H1 (cell line): ENCODE results near the gene RPP25L. TPM values are rescaled to one million over a fixed set of nuclear protein-coding genes. Genes with fewer than 3 reads are reported as not detected.
A peak's percentile ranks its signal among the peaks of the same experiment; 100 is the strongest.

Source experiments
- CTCF ChIA-PET: fragments of 300-600 bp; sonication (Branson Sonifier 250); formaldehyde crosslinking; loops from one replicate; lab custom pipeline; 2021; ENCODE audit not compliant: partially characterized antibody; lab: Charles Lee
- POLR2A ChIA-PET: fragments of 300-600 bp; sonication (Branson Sonifier 250); formaldehyde crosslinking; loops from one replicate; lab custom pipeline; 2021; ENCODE audit warnings: inconsistent platforms; ENCODE audit not compliant: partially characterized antibody; lab: Charles Lee
- DNase-seq, 2 experiments: peaks; one replicate each; pipeline versions ENCODE4 v3.0.0 to v3.0.0-alpha.2; 2010 to 2022; ENCODE audit warnings: low spot score in 2 of 2, low read depth in 1 of 2, mixed read lengths in 1 of 2
- FAIRE-seq: peaks from 2 replicates; lab custom pipeline; 2011; peaks lifted over from hg19 to GRCh38; lab: Jason Lieb, UNC
- H2AFZ ChIP-seq: 2 replicates; pipeline ENCODE4 v1.8.1; 2012; ENCODE audit warnings: low read length, inconsistent platforms
- H2AK5ac ChIP-seq: 2 replicates; pipeline ENCODE4 v1.6.1; 2013; ENCODE audit warnings: low read depth, low read length
- H2BK120ac ChIP-seq: replicated peaks from 2 replicates; pipeline ENCODE3; 2013; ENCODE audit warnings: low read depth, low read length, inconsistent platforms
- H2BK12ac ChIP-seq: 2 replicates; pipeline ENCODE4 v1.6.1; 2013; ENCODE audit warnings: low read depth, low read length
- H2BK15ac ChIP-seq: 2 replicates; pipeline ENCODE4 v1.6.1; 2013; ENCODE audit warnings: low read length
- H2BK20ac ChIP-seq: 2 replicates; pipeline ENCODE4 v1.6.1; 2013; ENCODE audit warnings: low read length
- H2BK5ac ChIP-seq: 2 replicates; pipeline ENCODE4 v1.6.1; 2013; ENCODE audit warnings: low read depth, low read length
- H3K14ac ChIP-seq: 2 replicates; pipeline ENCODE4 v1.6.1; 2013; ENCODE audit warnings: inconsistent platforms; ENCODE audit not compliant: insufficient read length
- H3K18ac ChIP-seq: 2 replicates; pipeline ENCODE4 v1.6.1; 2013; ENCODE audit warnings: low read length; ENCODE audit errors: extremely low read depth
- H3K23ac ChIP-seq: 2 replicates; pipeline ENCODE4 v1.6.1; 2013; ENCODE audit warnings: inconsistent platforms; ENCODE audit not compliant: insufficient read length
- H3K23me2 ChIP-seq: 2 replicates; pipeline ENCODE4 v1.6.1; 2013; ENCODE audit warnings: low read depth, low read length
- H3K27ac ChIP-seq: 2 replicates; pipeline ENCODE4 v1.6.1; 2011; ENCODE audit warnings: low read depth, low read length, inconsistent platforms
- H3K27me3 ChIP-seq, 4 experiments: replicated peaks in 1 of 4; 1 replicate in 1 of 4; 2 replicates in 3 of 4; pipeline versions ENCODE4 v1.6.1 to v1.8.1; 2011 to 2013; ENCODE audit warnings: low read length in 3 of 4, mild to moderate bottlenecking in 3 of 4, inconsistent platforms in 2 of 4, mixed read lengths in 2 of 4, moderate library complexity in 1 of 4; ENCODE audit not compliant: control insufficient read depth in 3 of 4, insufficient read depth in 3 of 4; ENCODE audit errors: extremely low read depth in 1 of 4
- H3K36me3 ChIP-seq, 4 experiments: 2 replicates each; pipeline versions ENCODE4 v1.6.1 to v1.8.1; 2011 to 2013; ENCODE audit warnings: mild to moderate bottlenecking in 4 of 4, low read length in 3 of 4, moderate library complexity in 2 of 4, control low read depth in 1 of 4, inconsistent platforms in 1 of 4; ENCODE audit not compliant: insufficient read depth in 4 of 4, control insufficient read depth in 2 of 4
- H3K4ac ChIP-seq: replicated peaks from 2 replicates; pipeline ENCODE3; 2013; ENCODE audit warnings: low read length, low read depth, mixed read lengths, inconsistent platforms; ENCODE audit not compliant: insufficient read length
- H3K4me1 ChIP-seq, 4 experiments: replicated peaks in 1 of 4; 1 replicate in 1 of 4; 2 replicates in 3 of 4; pipeline versions ENCODE4 v1.6.1 to v1.8.1; 2011 to 2013; ENCODE audit warnings: low read length in 3 of 4, inconsistent platforms in 2 of 4, mixed read lengths in 1 of 4; ENCODE audit not compliant: insufficient read depth in 4 of 4, control insufficient read depth in 3 of 4
- H3K4me2 ChIP-seq, 2 experiments: 2 replicates each; pipeline versions ENCODE4 v1.6.1 to v1.8.1; 2011 to 2013; ENCODE audit warnings: low read depth in 2 of 2, low read length in 2 of 2, control low read depth in 1 of 2, inconsistent platforms in 1 of 2, mild to moderate bottlenecking in 1 of 2; ENCODE audit not compliant: insufficient read depth in 1 of 2
- H3K4me3 ChIP-seq, 4 experiments: fragments of 200-600, 300-600 bp in 1 of 4; sonication (generic), shearing (Covaris generic), sonication (Bioruptor Twin) in 1 of 4; 2 replicates each; pipeline versions ENCODE4 v1.5.1 to v1.8.1; 2011 to 2016; ENCODE audit warnings: low read length in 4 of 4, low read depth in 3 of 4, control low read depth in 2 of 4, inconsistent platforms in 2 of 4, mild to moderate bottlenecking in 2 of 4, mixed read lengths in 1 of 4, moderate library complexity in 1 of 4; ENCODE audit not compliant: insufficient read depth in 2 of 4; ENCODE audit errors: extremely low read depth in 1 of 4
- H3K56ac ChIP-seq: replicated peaks from 2 replicates; pipeline ENCODE3; 2013; ENCODE audit warnings: low read depth, mild to moderate bottlenecking, mixed read lengths, low read length, inconsistent platforms; ENCODE audit not compliant: insufficient read length
- H3K79me1 ChIP-seq: 2 replicates; pipeline ENCODE4 v1.6.1; 2013; ENCODE audit warnings: low read depth, low read length, control low read depth
- H3K79me2 ChIP-seq, 2 experiments: 2 replicates each; pipeline versions ENCODE4 v1.6.1 to v1.8.1; 2012 to 2013; ENCODE audit warnings: low read length in 2 of 2, mild to moderate bottlenecking in 2 of 2, inconsistent platforms in 1 of 2; ENCODE audit not compliant: insufficient read depth in 2 of 2, control insufficient read depth in 1 of 2
- H3K9ac ChIP-seq, 4 experiments: replicated peaks in 1 of 4; 1 replicate in 1 of 4; 2 replicates in 3 of 4; pipeline versions ENCODE4 v1.6.1 to v1.8.1; 2011 to 2013; ENCODE audit warnings: low read depth in 3 of 4, low read length in 3 of 4, control low read depth in 2 of 4, mild to moderate bottlenecking in 2 of 4, moderate library complexity in 2 of 4, inconsistent platforms in 1 of 4; ENCODE audit errors: extremely low read depth in 1 of 4
- H3K9me3 ChIP-seq, 2 experiments: 2 replicates each; pipeline versions ENCODE4 v1.6.1 to v1.8.1; 2012 to 2013; ENCODE audit warnings: mild to moderate bottlenecking in 2 of 2, moderate library complexity in 2 of 2, control low read depth in 1 of 2, inconsistent platforms in 1 of 2, low read depth in 1 of 2, low read length in 1 of 2, mixed read lengths in 1 of 2; ENCODE audit not compliant: insufficient read depth in 2 of 2
- H4K20me1 ChIP-seq, 2 experiments: replicated peaks in 1 of 2; 2 replicates each; pipeline versions ENCODE3 to v1.8.1; 2011 to 2013; ENCODE audit warnings: inconsistent platforms in 2 of 2, low read length in 2 of 2, mild to moderate bottlenecking in 1 of 2; ENCODE audit not compliant: insufficient read depth in 2 of 2, control insufficient read depth in 1 of 2
- H4K5ac ChIP-seq: 2 replicates; pipeline ENCODE4 v1.6.1; 2013; ENCODE audit warnings: low read length, low read depth, mixed read lengths, inconsistent platforms; ENCODE audit not compliant: insufficient read length
- H4K8ac ChIP-seq: 2 replicates; pipeline ENCODE4 v1.8.0; 2013; ENCODE audit warnings: mild to moderate bottlenecking, moderate library complexity, low read length, inconsistent platforms; ENCODE audit not compliant: insufficient read depth; ENCODE audit errors: extremely low read depth
- H4K91ac ChIP-seq: replicated peaks from 2 replicates; pipeline ENCODE3; 2013; ENCODE audit warnings: low read length, mixed read lengths, inconsistent platforms; ENCODE audit not compliant: insufficient read length
- EZH2 ChIP-seq: fragments of 200-600 bp; sonication (generic); IDR thresholded peaks from 2 replicates; pipeline ENCODE4 v1.7.1; 2012; ENCODE audit warnings: low read depth, mild to moderate bottlenecking, moderate library complexity, low read length, inconsistent platforms; ENCODE audit not compliant: severe bottlenecking
- POLR2AphosphoS5 ChIP-seq: IDR thresholded peaks from 2 replicates; pipeline ENCODE4 v1.6.1; 2011; ENCODE audit warnings: low read depth, low read length
- WGBS, 2 experiments: shearing (Covaris generic) in 1 of 2; methylation state at CpG; one replicate each; pipeline versions ENCODE4 v1.1.6 to v1.1.7; 2013 to 2015; ENCODE audit warnings: low lambda C conversion rate in 2 of 2, mixed read lengths in 2 of 2, inconsistent platforms in 1 of 2, low coverage in 1 of 2, missing lambda C conversion rate in 1 of 2; ENCODE audit not compliant: insufficient replicate concordance in 2 of 2, insufficient coverage in 1 of 2, insufficient read length in 1 of 2; ENCODE audit errors: extremely low coverage in 1 of 2, missing lambda C conversion rate in 1 of 2; 5-methylcytosine and 5-hydroxymethylcytosine counted together
- polyA plus RNA-seq, 7 experiments: library from polyadenylated mRNA; depleted of rRNA in 3 of 7; stranded (reverse) in 5 of 7; unstranded in 2 of 7; fragments of >200 nt in 5 of 7; fragments of 200-250 nt in 2 of 7; gene quantifications; 1 replicate in 5 of 7; 2 replicates in 1 of 7; 4 replicates in 1 of 7; pipeline versions ENCODE4 v1.2.1 to v1.2.3, GENCODE V29; 2011 to 2013; ENCODE audit warnings: missing spikeins in 2 of 7, mixed read lengths in 2 of 7
- total RNA-seq: library from RNA; stranded (reverse); fragmentation: NEBNext Ultra II Directional; extraction: Animal tissue kit (Norgen Biotek cat#: 25700); gene quantifications from 2 replicates; pipeline ENCODE4 v1.2.1, GENCODE V29; 2021

Gene RPP25L
- total and polyA plus RNA-seq, 2 of the 8 experiments (the other 6 are each of a cell fraction or from before 2014, with no cell fraction given): 21.6 to 75.0 TPM

DNA sequence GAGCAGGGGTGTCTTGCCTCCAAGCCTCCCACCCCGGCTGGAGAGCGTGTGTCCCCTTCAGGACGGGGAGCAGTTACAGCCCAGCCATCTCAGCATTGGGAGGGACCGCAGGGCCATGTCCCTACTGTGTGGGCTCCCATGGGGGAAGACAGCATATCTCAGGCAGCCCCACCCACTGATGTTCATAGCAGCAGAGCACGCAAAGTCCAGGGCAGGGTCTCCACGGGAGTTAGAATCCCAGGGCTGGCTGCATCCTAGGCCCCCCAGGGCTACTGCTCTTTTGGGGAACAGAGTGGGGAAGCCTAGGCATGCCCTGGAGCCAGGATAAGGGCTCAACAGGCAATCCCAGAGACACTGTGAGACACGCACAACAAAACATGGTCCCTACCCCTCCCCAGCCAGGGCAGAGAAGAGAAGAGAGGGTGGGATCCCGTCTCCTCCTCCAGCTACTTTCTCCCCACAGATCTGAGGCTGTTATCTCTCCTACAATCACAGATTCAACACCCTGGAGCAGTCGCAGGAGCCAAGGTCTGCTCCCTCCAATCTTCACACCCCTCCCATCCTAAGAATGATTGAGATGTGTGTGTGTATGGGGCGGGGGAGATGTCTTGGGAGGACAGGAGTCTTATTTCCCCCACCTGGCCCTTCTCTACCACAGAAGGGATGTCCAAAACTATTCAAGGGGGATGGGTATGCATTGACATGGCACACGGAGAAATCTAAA is 25.8 kb downstream of the RPP25L start:
- Histone ChIP-seq H3K4me3 (peak overlapping the region in 1 of 4 experiments; percentile 10; a peak in 1 of 8 replicates), H3K79me1 (no peaks in the 10 kb centered on the region), H4K5ac (no peak overlapping the region), H3K27ac (no peak overlapping the region), H3K36me3 (peaks cover 0 to 9% (median 0%) of the 10 kb centered on the region in 4 experiments; a peak in 1 of 8 replicates), H4K8ac (0 out of 2 replicates have a peak overlapping the region, but pooled peaks have one; percentile 12), H3K9me3 (peaks cover 0 to 4% of the 10 kb centered on the region in 2 experiments; a peak in 1 of 4 replicates), H2BK20ac (peak overlapping the region; percentile 88; the same call in 1 of the 2 replicates), H2AK5ac (peak overlapping the region; percentile 76), H2BK12ac (peak overlapping the region; percentile 89; the same call in 1 of the 2 replicates), H3K18ac (peak overlapping the region; percentile 57; the same call in 1 of the 2 replicates), H4K91ac (no peak overlapping the region), H2BK5ac (no peak overlapping the region; the same call in 1 of the 2 replicates), H2AFZ (no peak overlapping the region), H3K14ac (no peak overlapping the region), H3K23ac (no peak overlapping the region), H3K4me1 (peaks cover 3 to 30% (median 17%) of the 10 kb centered on the region in 4 experiments), H3K4me2 (peak overlapping the region; percentile 52 to 57), H3K9ac (no peak overlapping the region), H3K79me2 (no peaks in the 10 kb centered on the region), H3K4ac (no peak overlapping the region), H4K20me1 (peaks cover 11 to 12% of the 10 kb centered on the region in 2 experiments), H3K56ac (no peak overlapping the region), H3K23me2 (peaks cover 13% of the 10 kb centered on the region), H3K27me3 (peaks cover 57 to 96% (median 88%) of the 10 kb centered on the region in 4 experiments), H2BK15ac (peak overlapping the region; percentile 96; the same call in 1 of the 2 replicates), H2BK120ac (no peak overlapping the region)
- TF ChIP-seq POLR2AphosphoS5 (no peak), EZH2 (peak; percentile 55)
- DNase-seq (no peak), FAIRE-seq (no peak)
- POLR2A ChIA-PET: interaction anchor here (0.6 to 0.7 kb wide), 2 partner anchors 103 to 1081 kb away, joined by 3 read pairs; no protein-coding TSS in a partner anchor
- CTCF ChIA-PET: interaction anchor here (0.9 to 13.8 kb wide), 11 partner anchors 8 to 182 kb away, joined by 3 to 241 read pairs (median 14); no protein-coding TSS in a partner anchor
- 16% methylated on average over 11 of the region's 11 CpGs; no CpG with 5 or more reads in 1 of the 2 experiments for WGBS, 2 experiments
